Mucosa of descending colon (tissue), 3 donors: ENCODE measurements around the gene PLCG2. TPM values are rescaled to one million over a fixed set of nuclear protein-coding genes. Genes with fewer than 3 reads are reported as not detected.

Experiments
- ATAC-seq: fragments of 200-7000 bp; cut with Tn5 transposase; one replicate; pipeline ENCODE4 v1.9.1; 2020; ENCODE audit warnings: mild to moderate bottlenecking, moderate library complexity
- DNase-seq, 3 donors: peaks; one replicate each; pipeline ENCODE4 v3.0.0-alpha.2; 2020
- H3K36me3 ChIP-seq: fragments of 200-600 bp; one replicate; pipeline ENCODE4 v1.8.0; 2021; ENCODE audit warnings: low read depth, mild to moderate bottlenecking
- H3K4me1 ChIP-seq: fragments of 200-600 bp; one replicate; pipeline ENCODE4 v1.8.0; 2021; ENCODE audit warnings: low read depth, mild to moderate bottlenecking
- H3K4me3 ChIP-seq: fragments of 200-600 bp; one replicate; pipeline ENCODE4 v1.8.0; 2021; ENCODE audit warnings: mild to moderate bottlenecking
- H3K9me3 ChIP-seq: fragments of 200-600 bp; one replicate; pipeline ENCODE4 v1.8.0; 2021; ENCODE audit warnings: mild to moderate bottlenecking
- intact Hi-C, 2 donors: fragments of 100-400 bp; cut with DNase I in 1 of 2; cut with micrococcal nuclease in 1 of 2; formaldehyde crosslinking; loops; one replicate each; pipeline versions ENCODE4 v1.11.0 to v1.11.1; 2022; cut with DNase I, micrococcal nuclease
- total RNA-seq, 3 donors: library from RNA; stranded (reverse); fragmentation: NEBNext Ultra II Directional in 2 of 3; extraction: Animal tissue kit (Norgen Biotek cat#: 25700) in 2 of 3; gene quantifications; one replicate each; pipeline versions ENCODE4 v1.2.1 to v1.2.4, GENCODE V29; 2021 to 2023
- TF ChIP-seq, protein P1 (sequence below): fragments of 200-600 bp; IDR thresholded peaks from one replicate; pipeline ENCODE4 v1.8.0; 2022; ENCODE audit warnings: antibody characterized with exemption, mild to moderate bottlenecking
- donor health status: DM: no; HTN: no; CAD: no; lungs with moderate emphysema.
- donor health status: DM: no; HTN: no; CAD: no.
- donor health status: DM: no; HTN: yes; CAD: no.

Gene PLCG2
- total RNA-seq, 3 donors from 2014 or later: 14.7 to 19.5 (median 15.0) TPM

DNA sequence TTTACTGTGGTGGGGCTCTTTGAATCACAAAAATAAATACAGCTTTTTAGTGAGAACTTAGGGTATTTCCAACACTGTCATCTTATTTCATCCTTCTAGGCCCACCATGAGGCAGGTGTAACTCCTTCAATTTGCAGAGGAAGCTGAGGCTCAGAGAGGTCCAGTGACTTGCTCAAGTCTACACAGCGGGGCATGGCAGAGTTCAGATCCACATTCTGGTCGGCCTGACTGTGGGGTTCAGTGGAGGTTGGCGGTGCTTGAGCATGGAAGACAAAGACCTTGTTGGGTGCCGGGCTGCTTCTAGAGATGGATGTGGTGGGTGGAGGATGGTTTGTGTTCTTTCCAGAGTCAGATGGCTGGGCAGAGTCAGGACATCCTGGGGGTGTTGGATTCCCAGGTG, 39.8 kb downstream of the PLCG2 start:
- intact Hi-C loops: no loop called here
- TF ChIP-seq, protein P1, sequence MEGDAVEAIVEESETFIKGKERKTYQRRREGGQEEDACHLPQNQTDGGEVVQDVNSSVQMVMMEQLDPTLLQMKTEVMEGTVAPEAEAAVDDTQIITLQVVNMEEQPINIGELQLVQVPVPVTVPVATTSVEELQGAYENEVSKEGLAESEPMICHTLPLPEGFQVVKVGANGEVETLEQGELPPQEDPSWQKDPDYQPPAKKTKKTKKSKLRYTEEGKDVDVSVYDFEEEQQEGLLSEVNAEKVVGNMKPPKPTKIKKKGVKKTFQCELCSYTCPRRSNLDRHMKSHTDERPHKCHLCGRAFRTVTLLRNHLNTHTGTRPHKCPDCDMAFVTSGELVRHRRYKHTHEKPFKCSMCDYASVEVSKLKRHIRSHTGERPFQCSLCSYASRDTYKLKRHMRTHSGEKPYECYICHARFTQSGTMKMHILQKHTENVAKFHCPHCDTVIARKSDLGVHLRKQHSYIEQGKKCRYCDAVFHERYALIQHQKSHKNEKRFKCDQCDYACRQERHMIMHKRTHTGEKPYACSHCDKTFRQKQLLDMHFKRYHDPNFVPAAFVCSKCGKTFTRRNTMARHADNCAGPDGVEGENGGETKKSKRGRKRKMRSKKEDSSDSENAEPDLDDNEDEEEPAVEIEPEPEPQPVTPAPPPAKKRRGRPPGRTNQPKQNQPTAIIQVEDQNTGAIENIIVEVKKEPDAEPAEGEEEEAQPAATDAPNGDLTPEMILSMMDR: no peak

DNA sequence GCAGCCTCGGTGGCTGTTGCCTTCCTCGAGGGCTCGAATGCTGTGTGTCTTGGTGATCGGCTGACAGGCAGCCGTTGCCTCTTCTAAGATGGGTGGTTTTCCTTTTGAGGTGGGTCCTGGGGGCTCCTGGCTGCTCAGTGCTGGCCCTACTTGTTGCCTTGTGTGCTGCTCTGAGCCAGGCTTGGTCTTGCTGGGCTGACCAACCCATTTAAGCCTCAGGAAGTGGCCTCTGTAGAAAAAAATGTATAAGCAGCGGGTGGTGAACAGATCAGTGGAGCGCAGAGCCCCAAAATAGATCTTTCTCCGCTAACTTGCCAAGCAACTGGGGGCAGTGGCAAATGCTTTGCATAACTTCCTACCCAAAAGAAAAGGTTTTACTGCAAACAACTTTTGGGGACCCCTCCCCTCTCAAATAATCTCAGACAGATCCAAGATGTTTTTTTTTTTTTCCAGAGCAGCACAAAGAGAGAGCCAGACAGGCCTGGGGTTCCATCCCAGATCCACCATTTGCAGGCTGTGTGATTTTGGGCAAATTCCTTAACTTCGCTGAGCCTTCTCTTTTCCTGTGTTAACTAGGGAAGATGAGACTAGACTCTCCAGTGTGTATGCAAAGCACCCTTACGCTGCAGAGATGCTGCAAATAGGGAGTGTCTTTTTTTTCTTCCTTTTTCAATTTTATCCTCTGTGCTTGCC, 42.5 kb downstream of the PLCG2 start:
- ATAC-seq (peak; percentile 45), DNase-seq (no peak)
- intact Hi-C loops: no loop called here
- H3K4me3 ChIP-seq: no peak overlapping the region
- H3K9me3 ChIP-seq: no peaks in the 10 kb centered on the region
- H3K36me3 ChIP-seq: no peaks in the 10 kb centered on the region
- TF ChIP-seq, protein P1: no peak
- H3K4me1 ChIP-seq: no peaks in the 10 kb centered on the region

More for the DNA sequence above, 39.8 kb downstream of the PLCG2 start:
- DNase-seq: no peak
- no peaks in the 10 kb centered on the region for H3K36me3 ChIP-seq
- H3K4me3 ChIP-seq: no peak overlapping the region
- ATAC-seq: no peak
- no peaks in the 10 kb centered on the region for H3K4me1 ChIP-seq
- H3K9me3 ChIP-seq: no peaks in the 10 kb centered on the region

DNA sequence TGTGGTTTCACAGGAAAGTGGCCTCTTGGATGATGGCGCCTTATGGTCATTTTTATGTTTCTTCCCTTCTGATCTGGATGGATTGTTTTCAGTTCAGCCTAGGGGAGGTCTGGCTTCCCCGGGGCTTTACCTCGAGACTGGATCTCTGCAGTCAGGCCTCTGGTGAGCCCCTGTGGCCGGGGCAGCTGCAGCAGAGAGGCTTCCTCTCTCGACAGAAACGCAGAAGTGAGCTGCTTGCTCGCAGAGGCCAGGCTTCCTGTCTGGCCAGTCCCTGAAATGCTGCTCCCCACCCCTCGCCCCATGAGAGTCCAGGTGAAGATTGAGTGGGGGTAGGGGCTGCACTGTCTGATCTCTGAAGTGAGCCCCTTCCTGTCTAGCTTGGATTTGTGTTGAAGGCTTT, 44.0 kb downstream of the PLCG2 start:
- H3K4me3 ChIP-seq: no peak overlapping the region
- no peaks in the 10 kb centered on the region for H3K36me3 ChIP-seq
- peak; percentile 77 for ATAC-seq
- intact Hi-C loops: no loop called here
- no peaks in the 10 kb centered on the region for H3K9me3 ChIP-seq
- TF ChIP-seq, protein P1: no peak
- no peaks in the 10 kb centered on the region for H3K4me1 ChIP-seq
- DNase-seq: peak; percentile 35 to 82 (median 47)

DNA sequence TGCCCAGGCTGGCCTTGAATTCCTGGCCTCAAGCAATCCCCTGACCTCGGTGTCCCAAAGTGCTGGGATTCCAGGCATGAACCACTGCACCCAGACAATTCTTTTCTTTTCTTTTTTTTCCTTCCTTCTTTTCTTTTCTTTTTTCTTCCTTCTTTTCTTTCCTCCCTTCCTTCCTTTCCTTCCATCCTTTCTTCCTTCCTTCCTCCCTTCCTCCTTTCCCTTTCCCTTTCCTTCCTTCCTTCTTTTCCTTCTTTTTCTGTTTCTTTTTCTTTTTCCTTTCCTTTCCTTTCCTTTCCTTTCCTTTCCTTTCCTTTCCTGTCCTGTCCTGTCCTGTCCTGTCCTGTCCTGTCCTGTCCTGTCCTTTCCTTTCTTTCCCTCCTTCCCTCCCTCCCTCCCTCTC, 44.6 kb downstream of the PLCG2 start:
- H3K36me3 ChIP-seq: no peaks in the 10 kb centered on the region
- intact Hi-C loops: no loop called here
- TF ChIP-seq, protein P1: no peak

DNA sequence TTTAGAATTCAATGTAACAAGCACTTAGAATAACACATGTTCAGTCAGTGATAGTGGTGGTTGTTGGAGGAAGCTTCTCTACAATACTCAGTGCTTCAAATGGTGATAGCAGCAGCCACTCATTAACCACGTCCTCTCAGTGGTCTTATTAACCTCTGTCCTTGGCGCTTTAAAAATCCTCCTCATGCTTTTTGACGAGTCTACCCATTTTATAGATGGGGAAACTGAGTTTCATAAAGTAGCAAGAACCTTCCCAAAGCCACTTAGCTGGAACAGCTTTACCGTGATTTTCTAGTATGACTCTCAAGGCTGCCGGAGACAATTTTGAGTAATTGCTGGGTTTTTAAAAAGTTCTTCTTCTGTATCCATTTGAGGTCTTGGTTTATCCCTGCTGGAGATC, 47.4 kb downstream of the PLCG2 start:
- no peak for ATAC-seq
- intact Hi-C loops: no loop called here
- Histone ChIP-seq H3K4me3 (no peak overlapping the region), H3K4me1 (no peaks in the 10 kb centered on the region), H3K36me3 (no peaks in the 10 kb centered on the region), H3K9me3 (no peaks in the 10 kb centered on the region)
- TF ChIP-seq, protein P1: no peak
- no peak for DNase-seq

More for the DNA sequence above, 44.6 kb downstream of the PLCG2 start:
- no peaks in the 10 kb centered on the region for H3K4me1 ChIP-seq
- DNase-seq: no peak
- no peak overlapping the region for H3K4me3 ChIP-seq
- no peak for ATAC-seq
- H3K9me3 ChIP-seq: no peaks in the 10 kb centered on the region
